ENCODE data around the gene RELL2. TPM values are rescaled to one million over a fixed set of nuclear protein-coding genes. Genes with fewer than 3 reads are reported as not detected.

Gene RELL2
- total and polyA plus RNA-seq, 2 experiments from 2014 or later, result 16.9 to 17.3 TPM

- Histone ChIP-seq H3K36me3 (replicated peaks; ENCODE audit: insufficient read depth, low read depth) (no peaks in the 10 kb centered on the region), H4K20me1 (ENCODE audit: insufficient read depth, poor library complexity, severe bottlenecking) (no peaks in the 10 kb centered on the region), H3K4me3 (no peak overlapping the region), H3K27me3 (no peaks in the 10 kb centered on the region), H2AFZ (no peak overlapping the region), H3K9me3 (ENCODE audit: low read depth) (no peaks in the 10 kb centered on the region), H3K4me2 (no peak overlapping the region), H3K27ac (no peak overlapping the region), H3K4me1 (ENCODE audit: insufficient read depth) (peaks cover 5% of the 10 kb centered on the region), H3K79me2 (no peaks in the 10 kb centered on the region), H3K9me2 (replicated peaks; ENCODE audit: insufficient read depth) (no peaks in the 10 kb centered on the region)
- no peak for TF ChIP-seq EZH2 (IDR thresholded peaks at IDR 0.05; ENCODE audit: borderline replicate concordance)
- TF ChIP-seq CTCF (IDR thresholded peaks at IDR 0.05; ENCODE audit: poor library complexity), result no peak
- TF ChIP-seq EZH2phosphoT487 (IDR thresholded peaks at IDR 0.05; ENCODE audit: low read depth, severe bottlenecking, unreplicated experiment), result no peak
- 83% methylated on average over 2 of the region's 2 CpGs for WGBS (ENCODE audit: low lambda C conversion rate, missing lambda C conversion rate)
- DNase-seq (ENCODE audit: low spot score), result no peak
Measured at GRCh38 chr5:141654298-141654697, 17.5 kb downstream of the RELL2 start.

GRCh38 chr5:141655020-141655419, 18.2 kb downstream of the RELL2 start:
- Histone ChIP-seq H3K4me2 (no peak overlapping the region), H3K9me3 (ENCODE audit: low read depth) (no peaks in the 10 kb centered on the region), H3K79me2 (no peaks in the 10 kb centered on the region), H3K4me1 (ENCODE audit: insufficient read depth) (peaks cover 5% of the 10 kb centered on the region), H2AFZ (no peak overlapping the region), H3K9me2 (replicated peaks; ENCODE audit: insufficient read depth) (no peaks in the 10 kb centered on the region), H3K36me3 (replicated peaks; ENCODE audit: insufficient read depth, low read depth) (no peaks in the 10 kb centered on the region), H3K27ac (no peak overlapping the region), H3K27me3 (no peaks in the 10 kb centered on the region), H4K20me1 (ENCODE audit: insufficient read depth, poor library complexity, severe bottlenecking) (no peaks in the 10 kb centered on the region), H3K4me3 (no peak overlapping the region)
- TF ChIP-seq EZH2phosphoT487 (IDR thresholded peaks at IDR 0.05; ENCODE audit: low read depth, severe bottlenecking, unreplicated experiment) (no peak), CTCF (IDR thresholded peaks at IDR 0.05; ENCODE audit: poor library complexity) (no peak), EZH2 (IDR thresholded peaks at IDR 0.05; ENCODE audit: borderline replicate concordance) (no peak)
- 89% methylated on average over 7 of the region's 7 CpGs for WGBS (ENCODE audit: low lambda C conversion rate, missing lambda C conversion rate)
- no peak for DNase-seq (ENCODE audit: low spot score)

GRCh38 chr5:141656396-141656795, 19.6 kb downstream of the RELL2 start:
- Histone ChIP-seq H3K9me2 (replicated peaks; ENCODE audit: insufficient read depth) (no peaks in the 10 kb centered on the region), H3K79me2 (no peaks in the 10 kb centered on the region), H4K20me1 (ENCODE audit: insufficient read depth, poor library complexity, severe bottlenecking) (no peaks in the 10 kb centered on the region), H3K36me3 (replicated peaks; ENCODE audit: insufficient read depth, low read depth) (no peaks in the 10 kb centered on the region), H3K4me2 (no peak overlapping the region), H3K4me3 (no peak overlapping the region), H3K27ac (no peak overlapping the region), H3K27me3 (no peaks in the 10 kb centered on the region), H3K9me3 (ENCODE audit: low read depth) (no peaks in the 10 kb centered on the region), H2AFZ (no peak overlapping the region), H3K4me1 (ENCODE audit: insufficient read depth) (peaks cover 5% of the 10 kb centered on the region)
- TF ChIP-seq EZH2phosphoT487 (IDR thresholded peaks at IDR 0.05; ENCODE audit: low read depth, severe bottlenecking, unreplicated experiment) (no peak), CTCF (IDR thresholded peaks at IDR 0.05; ENCODE audit: poor library complexity) (no peak), EZH2 (IDR thresholded peaks at IDR 0.05; ENCODE audit: borderline replicate concordance) (no peak)
- no peak for DNase-seq (ENCODE audit: low spot score)
- 98% methylated on average over 9 of the region's 9 CpGs for WGBS (ENCODE audit: low lambda C conversion rate, missing lambda C conversion rate)

GRCh38 chr5:141657404-141657803, 20.6 kb downstream of the RELL2 start:
- no peak overlapping the region for H3K4me3 ChIP-seq

More at GRCh38 chr5:141657404-141657803, 20.6 kb downstream of the RELL2 start:
- H3K4me2 ChIP-seq, result no peak overlapping the region
- TF ChIP-seq EZH2 (IDR thresholded peaks at IDR 0.05; ENCODE audit: borderline replicate concordance), result no peak
- no peak for TF ChIP-seq EZH2phosphoT487 (IDR thresholded peaks at IDR 0.05; ENCODE audit: low read depth, severe bottlenecking, unreplicated experiment)
- no peak for TF ChIP-seq CTCF (IDR thresholded peaks at IDR 0.05; ENCODE audit: poor library complexity)
- H3K27me3 ChIP-seq, result no peaks in the 10 kb centered on the region
- H3K9me3 ChIP-seq (ENCODE audit: low read depth), result no peaks in the 10 kb centered on the region
- no peak overlapping the region for H3K27ac ChIP-seq
- H3K36me3 ChIP-seq (replicated peaks; ENCODE audit: insufficient read depth, low read depth), result no peaks in the 10 kb centered on the region
- H2AFZ ChIP-seq, result no peak overlapping the region
- WGBS (ENCODE audit: low lambda C conversion rate, missing lambda C conversion rate), result 92% methylated on average over 1 of the region's 1 CpG
- H4K20me1 ChIP-seq (ENCODE audit: insufficient read depth, poor library complexity, severe bottlenecking), result no peaks in the 10 kb centered on the region
- no peaks in the 10 kb centered on the region for H3K9me2 ChIP-seq (replicated peaks; ENCODE audit: insufficient read depth)
- no peak for DNase-seq (ENCODE audit: low spot score)
- no peaks in the 10 kb centered on the region for H3K79me2 ChIP-seq
- no peaks in the 10 kb centered on the region for H3K4me1 ChIP-seq (ENCODE audit: insufficient read depth)

Measured in hepatocyte (in vitro differentiated cells).